Vagina (tissue), 2 donors: Measurements from ENCODE around the gene EWSR1.

ENCODE experiments used
- POLR2AphosphoS5 ChIP-seq, 2 donors: sonication (generic); formaldehyde crosslinking; IDR thresholded peaks; one replicate each; pipeline ENCODE4 v1.9.0; 2017; ENCODE audit warnings: antibody characterized with exemption in 2 of 2, mild to moderate bottlenecking in 2 of 2, low read depth in 1 of 2; ENCODE audit not compliant: insufficient read depth in 1 of 2
- TF ChIP-seq, protein P1 (sequence below), 3 experiments: fragments of 450-650 bp in 2 of 3; fragments of 200-600 bp in 1 of 3; sonication (generic) in 1 of 3; IDR thresholded peaks; one replicate each; pipeline ENCODE4 v1.5.1; 2017 to 2019; ENCODE audit warnings: antibody characterized with exemption in 3 of 3, mild to moderate bottlenecking in 2 of 3, moderate library complexity in 2 of 3

DNA sequence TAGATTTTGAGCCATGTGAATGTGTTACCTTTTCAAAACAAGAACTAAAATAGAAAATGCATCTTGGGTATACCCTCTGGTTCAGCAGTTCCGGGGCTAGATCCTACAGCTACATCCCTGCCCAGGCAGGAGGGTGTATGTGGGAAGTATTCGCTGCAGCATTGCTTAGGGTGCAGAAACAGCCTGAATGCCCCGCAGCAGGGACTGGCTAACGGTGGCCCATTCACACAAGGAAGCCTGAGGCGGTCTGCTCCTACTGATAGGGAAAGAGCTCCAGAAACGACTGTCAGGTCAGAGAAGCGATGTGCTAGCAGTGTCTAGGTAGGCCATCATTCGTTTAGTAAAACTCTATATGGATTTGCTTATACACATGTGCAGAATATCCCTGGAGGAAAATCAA is 57.3 kb downstream of the EWSR1 start:
- TF ChIP-seq, protein P1, sequence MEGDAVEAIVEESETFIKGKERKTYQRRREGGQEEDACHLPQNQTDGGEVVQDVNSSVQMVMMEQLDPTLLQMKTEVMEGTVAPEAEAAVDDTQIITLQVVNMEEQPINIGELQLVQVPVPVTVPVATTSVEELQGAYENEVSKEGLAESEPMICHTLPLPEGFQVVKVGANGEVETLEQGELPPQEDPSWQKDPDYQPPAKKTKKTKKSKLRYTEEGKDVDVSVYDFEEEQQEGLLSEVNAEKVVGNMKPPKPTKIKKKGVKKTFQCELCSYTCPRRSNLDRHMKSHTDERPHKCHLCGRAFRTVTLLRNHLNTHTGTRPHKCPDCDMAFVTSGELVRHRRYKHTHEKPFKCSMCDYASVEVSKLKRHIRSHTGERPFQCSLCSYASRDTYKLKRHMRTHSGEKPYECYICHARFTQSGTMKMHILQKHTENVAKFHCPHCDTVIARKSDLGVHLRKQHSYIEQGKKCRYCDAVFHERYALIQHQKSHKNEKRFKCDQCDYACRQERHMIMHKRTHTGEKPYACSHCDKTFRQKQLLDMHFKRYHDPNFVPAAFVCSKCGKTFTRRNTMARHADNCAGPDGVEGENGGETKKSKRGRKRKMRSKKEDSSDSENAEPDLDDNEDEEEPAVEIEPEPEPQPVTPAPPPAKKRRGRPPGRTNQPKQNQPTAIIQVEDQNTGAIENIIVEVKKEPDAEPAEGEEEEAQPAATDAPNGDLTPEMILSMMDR (IDR thresholded peaks at IDR 0.05) = no peak
- no peak for TF ChIP-seq POLR2AphosphoS5 (IDR thresholded peaks at IDR 0.05; ENCODE audit: insufficient read depth in 1 of 2, low read depth in 1 of 2)
